H1 (cell line): ENCODE data around the gene SLC23A3.

Source experiments
- EZH2 ChIP-seq: fragments of 200-600 bp; sonication (generic); IDR thresholded peaks from 2 replicates; pipeline ENCODE4 v1.7.1; 2012; ENCODE audit warnings: low read depth, mild to moderate bottlenecking, moderate library complexity, low read length, inconsistent platforms; ENCODE audit not compliant: severe bottlenecking
- GABPA ChIP-seq: IDR thresholded peaks from 2 replicates; pipeline ENCODE4 v1.6.1; 2011; ENCODE audit warnings: mild to moderate bottlenecking, low read length, moderate library complexity, borderline replicate concordance; ENCODE audit not compliant: insufficient read depth
- JUN ChIP-seq: IDR thresholded peaks from 2 replicates; pipeline ENCODE4 v1.6.1; 2011; ENCODE audit warnings: low read depth, mild to moderate bottlenecking, improper control_type of control experiment, low read length
- MAX ChIP-seq: IDR thresholded peaks from 2 replicates; pipeline ENCODE4 v1.6.1; 2012; ENCODE audit warnings: inconsistent platforms
- NRF1 ChIP-seq: IDR thresholded peaks from 2 replicates; pipeline ENCODE4 v1.6.1; 2011; ENCODE audit warnings: mild to moderate bottlenecking, low read depth, low read length, improper control_type of control experiment
- PHF8 ChIP-seq: fragments of 200-600 bp; sonication (generic); conservative IDR thresholded peaks from 2 replicates; pipeline ENCODE4 v1.7.1; 2012; ENCODE audit warnings: low read depth, mild to moderate bottlenecking, inconsistent platforms, low read length, moderate library complexity
- POLR2A ChIP-seq, 2 experiments: IDR thresholded peaks; 1 replicate in 1 of 2; 2 replicates in 1 of 2; pipeline ENCODE4 v1.6.1; 2011; ENCODE audit warnings: low read depth in 2 of 2, low read length in 2 of 2, mild to moderate bottlenecking in 2 of 2; ENCODE audit errors: control extremely low read depth in 1 of 2
- POLR2AphosphoS5 ChIP-seq: IDR thresholded peaks from 2 replicates; pipeline ENCODE4 v1.6.1; 2011; ENCODE audit warnings: low read depth, low read length
- RFX5 ChIP-seq: IDR thresholded peaks from 2 replicates; pipeline ENCODE4 v1.6.1; 2011; ENCODE audit warnings: low read depth, low read length, improper control_type of control experiment, borderline replicate concordance
- SIX5 ChIP-seq: IDR thresholded peaks from 2 replicates; pipeline ENCODE4 v1.6.1; 2011; ENCODE audit warnings: mild to moderate bottlenecking, low read depth, low read length
- SP1 ChIP-seq: IDR thresholded peaks from 2 replicates; pipeline ENCODE4 v1.6.1; 2011; ENCODE audit warnings: low read depth, low read length
- TBP ChIP-seq: IDR thresholded peaks from 2 replicates; pipeline ENCODE4 v1.6.1; 2011; ENCODE audit warnings: low read depth, low read length, improper control_type of control experiment
- YY1 ChIP-seq: IDR thresholded peaks from 2 replicates; pipeline ENCODE4 v1.6.1; 2011; ENCODE audit warnings: low read depth, mild to moderate bottlenecking, low read length
- TF ChIP-seq, protein P1 (sequence below), 3 experiments: IDR thresholded peaks; 1 replicate in 2 of 3; 2 replicates in 1 of 3; pipeline versions ENCODE4 v1.5.1 to v1.6.1; 2011; ENCODE audit warnings: low read length in 3 of 3, mild to moderate bottlenecking in 3 of 3, inconsistent platforms in 2 of 3, low read depth in 1 of 3, moderate library complexity in 1 of 3; ENCODE audit not compliant: insufficient read depth in 1 of 3; ENCODE audit errors: control extremely low read depth in 1 of 3

DNA sequence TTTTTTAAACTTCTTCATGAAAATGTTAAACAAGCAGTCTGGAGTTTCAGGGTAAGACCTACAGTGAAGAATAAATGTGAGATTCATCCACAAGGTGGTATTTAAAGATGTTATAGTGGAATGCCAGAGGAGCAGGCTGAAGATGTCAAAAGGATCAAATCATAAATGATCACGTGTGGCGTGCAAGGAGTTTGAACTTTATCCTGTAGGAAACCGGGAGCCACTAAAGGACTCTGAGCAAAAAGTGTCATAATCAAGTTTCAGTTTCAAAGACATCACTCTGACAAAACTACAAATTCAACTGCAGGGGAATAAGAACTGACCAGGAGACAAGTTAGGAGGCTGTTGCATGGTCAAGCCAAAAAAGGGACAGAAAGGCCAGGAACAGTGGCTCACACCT lies 29.1 kb downstream of the SLC23A3 start:
- TF ChIP-seq PHF8 = no peak
- no peak for TF ChIP-seq SIX5
- no peak for TF ChIP-seq EZH2
- TF ChIP-seq, protein P1, sequence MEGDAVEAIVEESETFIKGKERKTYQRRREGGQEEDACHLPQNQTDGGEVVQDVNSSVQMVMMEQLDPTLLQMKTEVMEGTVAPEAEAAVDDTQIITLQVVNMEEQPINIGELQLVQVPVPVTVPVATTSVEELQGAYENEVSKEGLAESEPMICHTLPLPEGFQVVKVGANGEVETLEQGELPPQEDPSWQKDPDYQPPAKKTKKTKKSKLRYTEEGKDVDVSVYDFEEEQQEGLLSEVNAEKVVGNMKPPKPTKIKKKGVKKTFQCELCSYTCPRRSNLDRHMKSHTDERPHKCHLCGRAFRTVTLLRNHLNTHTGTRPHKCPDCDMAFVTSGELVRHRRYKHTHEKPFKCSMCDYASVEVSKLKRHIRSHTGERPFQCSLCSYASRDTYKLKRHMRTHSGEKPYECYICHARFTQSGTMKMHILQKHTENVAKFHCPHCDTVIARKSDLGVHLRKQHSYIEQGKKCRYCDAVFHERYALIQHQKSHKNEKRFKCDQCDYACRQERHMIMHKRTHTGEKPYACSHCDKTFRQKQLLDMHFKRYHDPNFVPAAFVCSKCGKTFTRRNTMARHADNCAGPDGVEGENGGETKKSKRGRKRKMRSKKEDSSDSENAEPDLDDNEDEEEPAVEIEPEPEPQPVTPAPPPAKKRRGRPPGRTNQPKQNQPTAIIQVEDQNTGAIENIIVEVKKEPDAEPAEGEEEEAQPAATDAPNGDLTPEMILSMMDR (IDR thresholded peaks at IDR 0.05; ENCODE audit: control extremely low read depth in 1 of 3, insufficient read depth in 1 of 3, low read depth in 1 of 3, low read length in 3 of 3) = no peak
- no peak for TF ChIP-seq POLR2A (IDR thresholded peaks at IDR 0.05; ENCODE audit: control extremely low read depth in 1 of 2, low read depth in 2 of 2, low read length in 2 of 2)
- no peak for TF ChIP-seq GABPA
- no peak for TF ChIP-seq POLR2AphosphoS5
- TF ChIP-seq JUN = no peak
- no peak for TF ChIP-seq RFX5
- no peak for TF ChIP-seq MAX
- TF ChIP-seq SP1 = no peak
- no peak for TF ChIP-seq NRF1
- TF ChIP-seq TBP = no peak
- no peak for TF ChIP-seq YY1
